GM18907 (cell line): ENCODE measurements around the gene SSC5D.
"Not testable (repeated sequence)": the region's sequence is repeated elsewhere in the genome, so short reads cannot be mapped to it uniquely, and the experiment has no call there.

ENCODE experiments used
- ATAC-seq: cut with Tn5 transposase; IDR thresholded peaks from one replicate; pipeline ENCODE4 v1.9.1; 2021; ENCODE audit warnings: mild to moderate bottlenecking, moderate library complexity; ENCODE audit not compliant: unreplicated experiment

The SSC5D gene

GRCh38 chr19:55486043-55486970 lies 1.9 kb upstream of the SSC5D start:
- no peak for ATAC-seq

GRCh38 chr19:55486971-55487923 lies 989 bp upstream of the SSC5D start:
- ATAC-seq, result no peak

- no peak for ATAC-seq
These were observed 912 bp downstream of the SSC5D start for GRCh38 chr19:55488986-55489710.

GRCh38 chr19:55489711-55490477 lies 1.7 kb downstream of the SSC5D start:
- ATAC-seq, result no peak

GRCh38 chr19:55490478-55491432 lies 2.5 kb downstream of the SSC5D start:
- ATAC-seq, result no peak

- ATAC-seq, result no peak
These were observed 3.5 kb downstream of the SSC5D start for GRCh38 chr19:55491546-55492360.

- no peak for ATAC-seq
These were observed 4.2 kb downstream of the SSC5D start for GRCh38 chr19:55492362-55492944.

- no peak for ATAC-seq
These were observed 4.9 kb downstream of the SSC5D start for GRCh38 chr19:55493052-55493644.

- ATAC-seq, result no peak
These were observed 5.5 kb downstream of the SSC5D start for GRCh38 chr19:55493645-55494171.

- no peak for ATAC-seq
These were observed 6.0 kb downstream of the SSC5D start for GRCh38 chr19:55494172-55494761.

- no peak for ATAC-seq
These were observed 7.6 kb downstream of the SSC5D start for GRCh38 chr19:55495646-55496349.

GRCh38 chr19:55496820-55497219 lies 8.6 kb downstream of the SSC5D start:
- not testable (repeated sequence) for ATAC-seq

- ATAC-seq, result no peak
These were observed 9.5 kb downstream of the SSC5D start for GRCh38 chr19:55497763-55498162.

GRCh38 chr19:55498246-55498840 lies 10.1 kb downstream of the SSC5D start:
- ATAC-seq, result no peak

GRCh38 chr19:55500368-55500952 lies 12.2 kb downstream of the SSC5D start:
- no peak for ATAC-seq
